GM23338 (cell line): ENCODE results near the gene ZNF700.

ENCODE experiments used
- CTCF ChIP-seq, 2 experiments: fragments of 200-600 bp in 1 of 2; sonication (generic) in 1 of 2; conservative IDR thresholded peaks; 2 replicates each; pipeline versions ENCODE4 v1.5.1 to v1.6.1; 2016 to 2017; ENCODE audit warnings: antibody characterized with exemption in 2 of 2, low read depth in 2 of 2, mild to moderate bottlenecking in 2 of 2, moderate library complexity in 1 of 2
- EZH2 ChIP-seq: fragments of 200-600 bp; sonication (generic); IDR thresholded peaks from one replicate; pipeline ENCODE4 v1.8.0; 2017; ENCODE audit warnings: antibody characterized with exemption, mild to moderate bottlenecking, low read depth; ENCODE audit not compliant: unreplicated experiment
- NANOG ChIP-seq: IDR thresholded peaks from 2 replicates; pipeline ENCODE4 v1.6.1; 2016; ENCODE audit warnings: antibody characterized with exemption, borderline replicate concordance
- POLR2AphosphoS5 ChIP-seq: IDR thresholded peaks from 2 replicates; pipeline ENCODE4 v1.6.1; 2016; ENCODE audit warnings: antibody characterized with exemption, low read depth
- STAT1 ChIP-seq: IDR thresholded peaks from one replicate; pipeline ENCODE4 v1.6.1; 2016; ENCODE audit warnings: antibody characterized with exemption; ENCODE audit not compliant: unreplicated experiment

GRCh38 chr19:11950312-11950711 lies 25.4 kb downstream of the ZNF700 start:
- no peak for TF ChIP-seq CTCF (conservative IDR thresholded peaks at IDR 0.05; ENCODE audit: low read depth in 2 of 2)
- no peak for TF ChIP-seq POLR2AphosphoS5
- TF ChIP-seq EZH2, result no peak
- no peak for TF ChIP-seq STAT1
- TF ChIP-seq NANOG, result no peak
